GM19193 (cell line): ENCODE results near the gene PRKG1.

Source experiments
- POLR2A ChIP-seq: IDR thresholded peaks from 4 replicates; pipeline ENCODE4 v1.6.1; 2011; ENCODE audit not compliant: insufficient read depth, insufficient read length; ENCODE audit errors: extremely low read depth

PRKG1 gene

DNA sequence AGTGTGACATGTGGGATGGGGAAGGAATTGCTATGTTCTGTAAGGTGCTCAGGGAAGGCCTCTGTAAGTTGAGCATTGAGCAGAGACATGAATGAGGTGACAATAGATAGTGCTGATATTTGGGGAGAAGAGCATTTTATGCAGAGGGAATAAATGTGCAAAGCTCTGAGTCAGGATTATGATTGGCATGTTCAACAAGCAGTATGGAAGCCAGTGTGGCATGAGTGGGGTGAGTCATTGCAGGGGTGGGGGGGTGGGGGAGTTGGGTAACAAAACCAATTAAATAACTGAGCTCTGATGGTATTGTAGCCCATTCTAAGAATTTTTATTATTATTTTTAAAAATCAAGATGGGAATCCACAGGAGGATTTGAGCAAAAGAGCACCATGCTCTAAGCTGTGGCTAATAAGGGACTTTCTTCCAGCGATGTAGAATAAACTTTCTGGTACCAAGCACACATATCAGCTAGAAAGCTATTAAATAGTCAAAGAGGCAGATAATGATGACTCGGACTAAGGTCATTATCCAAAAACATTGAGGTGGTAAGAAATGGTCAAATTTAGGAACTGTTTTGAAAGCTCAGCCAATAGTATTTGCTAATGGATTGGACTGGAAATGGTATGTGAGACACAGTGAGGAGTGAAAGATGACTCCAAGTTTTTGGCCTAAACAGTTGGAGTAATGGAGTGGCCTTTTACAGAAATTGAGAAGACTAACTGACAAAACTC is 96.4 kb downstream of the PRKG1 start:
- TF ChIP-seq POLR2A = no peak

- no peak for TF ChIP-seq POLR2A
Measured at GRCh38 chr10:51171946-51172345, 97.7 kb downstream of the PRKG1 start.

DNA sequence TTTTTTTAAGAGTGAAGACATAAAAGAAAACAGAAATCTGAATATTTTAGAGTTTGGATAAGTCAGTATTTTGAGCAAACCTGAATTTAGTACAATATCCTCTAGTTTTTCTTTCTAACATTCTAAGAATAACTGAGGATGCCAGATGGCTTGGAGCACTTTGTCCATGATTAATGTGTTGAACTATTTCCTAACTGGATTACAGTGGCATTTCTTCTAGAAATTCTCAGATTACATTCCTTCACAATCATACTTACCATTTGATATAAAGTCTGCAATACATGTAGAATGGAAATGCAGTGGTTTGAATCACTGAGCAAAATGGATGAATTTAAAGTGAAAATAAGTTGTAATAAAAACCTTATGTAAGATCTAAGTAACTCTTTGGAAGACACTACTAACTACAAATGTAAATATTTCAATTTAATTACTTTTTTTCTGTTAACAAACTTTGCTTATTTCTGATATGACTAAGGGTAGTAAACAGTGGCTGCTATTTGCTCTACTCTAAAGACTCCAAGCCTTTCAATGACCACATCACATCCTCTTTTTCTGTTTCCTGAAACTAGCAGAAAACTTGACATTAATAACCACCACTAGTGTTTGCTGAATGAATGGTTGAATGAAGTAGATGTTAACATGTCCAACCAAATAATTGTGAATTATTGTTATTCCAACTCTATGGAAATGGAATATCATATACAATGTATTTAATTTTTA is 102.8 kb downstream of the PRKG1 start:
- no peak for TF ChIP-seq POLR2A

GRCh38 chr10:51178634-51179033 is 104.3 kb downstream of the PRKG1 start:
- TF ChIP-seq POLR2A = no peak

DNA sequence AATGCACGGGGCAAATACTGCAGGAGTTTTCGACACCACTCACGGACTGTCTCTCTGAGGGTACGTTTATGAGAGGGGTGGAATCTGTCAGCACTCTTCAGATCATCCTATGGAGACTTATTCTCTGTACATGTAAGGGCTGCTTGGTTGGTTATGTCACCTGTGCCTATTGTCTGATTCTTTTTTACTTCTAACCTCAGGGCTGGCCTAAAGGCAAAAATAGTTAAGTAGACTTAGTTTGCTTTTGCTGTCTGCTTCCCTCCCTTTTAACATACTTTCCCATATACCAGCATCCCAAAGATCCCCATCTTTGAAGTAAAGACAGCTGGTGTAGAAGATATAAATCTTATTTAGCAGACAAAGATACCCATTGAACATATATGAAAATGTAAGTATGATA is 105.9 kb downstream of the PRKG1 start:
- no peak for TF ChIP-seq POLR2A

DNA sequence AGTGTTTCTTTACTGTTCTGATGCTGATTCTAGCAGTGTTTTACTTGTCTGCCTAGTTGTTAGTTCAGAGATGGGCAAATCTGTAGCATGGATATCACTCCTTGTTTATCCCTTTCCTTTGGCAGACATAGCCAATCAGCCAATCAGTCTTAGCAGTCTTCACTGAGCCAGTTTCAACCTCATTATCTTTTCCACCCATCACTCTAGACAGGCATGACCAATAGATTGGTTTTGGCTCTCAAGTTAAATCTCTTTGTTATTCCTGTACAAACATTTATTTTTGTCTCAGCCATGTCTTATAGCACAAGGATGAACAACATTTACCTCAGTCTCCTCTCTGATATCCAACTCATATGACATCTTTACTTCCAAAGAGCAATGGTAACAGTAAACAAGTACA is 109.5 kb downstream of the PRKG1 start:
- TF ChIP-seq POLR2A = no peak

DNA sequence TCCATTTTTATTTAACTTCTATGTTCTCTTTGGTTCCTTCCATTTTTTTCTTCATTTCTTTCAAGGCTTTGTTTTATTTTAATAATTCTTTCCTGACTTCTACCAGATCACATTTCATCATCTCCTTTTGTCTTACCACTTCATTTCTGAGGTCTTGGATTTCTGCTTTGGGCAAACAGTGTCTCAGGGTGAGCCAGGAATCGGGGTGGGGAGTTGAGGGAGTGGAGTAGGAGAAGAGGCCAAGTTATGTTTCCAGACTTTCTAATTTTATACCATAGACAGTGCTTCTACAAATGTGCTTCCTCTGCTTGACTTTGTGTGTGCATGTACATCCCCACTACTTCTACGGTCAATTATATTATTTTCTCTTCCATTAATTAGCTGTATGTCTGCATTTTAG is 112.1 kb downstream of the PRKG1 start:
- TF ChIP-seq POLR2A = no peak

DNA sequence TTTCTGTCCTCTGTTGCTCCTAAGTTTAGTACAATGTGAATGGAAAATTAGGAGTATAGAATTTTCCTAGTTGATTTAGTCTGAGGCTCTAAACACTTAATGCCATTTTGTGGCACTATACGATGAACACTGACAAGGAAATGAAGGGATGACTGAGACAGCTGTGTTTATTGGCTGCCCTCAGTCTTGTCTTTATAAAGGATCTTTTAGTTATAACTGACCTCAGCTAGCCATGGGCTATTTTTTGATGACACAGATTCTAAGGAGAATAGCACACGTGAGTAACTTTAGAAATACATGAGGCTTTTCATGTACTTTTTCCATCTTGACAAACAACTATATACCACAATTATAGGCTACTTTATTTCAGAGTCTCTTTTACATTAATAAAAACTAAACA is 113.7 kb downstream of the PRKG1 start:
- TF ChIP-seq POLR2A = no peak

DNA sequence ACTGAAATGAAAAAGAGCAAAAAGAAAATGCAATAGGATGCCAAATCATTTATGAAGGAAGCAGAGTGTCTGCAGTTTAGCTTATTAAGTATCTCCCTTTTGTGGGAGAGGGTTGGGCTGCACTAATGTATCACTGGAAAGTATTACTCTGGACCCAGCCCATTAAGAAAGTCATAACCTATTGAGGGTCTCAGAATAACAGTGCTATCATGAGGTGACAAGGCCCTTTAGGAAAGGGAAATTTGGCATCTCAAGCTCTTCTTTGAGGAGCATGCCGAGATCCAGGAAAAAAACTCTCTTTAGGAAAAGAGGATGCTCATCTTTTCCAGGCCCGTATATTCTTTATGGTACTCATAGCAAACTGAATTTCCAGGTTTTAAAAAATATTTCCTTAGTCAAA is 114.6 kb downstream of the PRKG1 start:
- TF ChIP-seq POLR2A = no peak

DNA sequence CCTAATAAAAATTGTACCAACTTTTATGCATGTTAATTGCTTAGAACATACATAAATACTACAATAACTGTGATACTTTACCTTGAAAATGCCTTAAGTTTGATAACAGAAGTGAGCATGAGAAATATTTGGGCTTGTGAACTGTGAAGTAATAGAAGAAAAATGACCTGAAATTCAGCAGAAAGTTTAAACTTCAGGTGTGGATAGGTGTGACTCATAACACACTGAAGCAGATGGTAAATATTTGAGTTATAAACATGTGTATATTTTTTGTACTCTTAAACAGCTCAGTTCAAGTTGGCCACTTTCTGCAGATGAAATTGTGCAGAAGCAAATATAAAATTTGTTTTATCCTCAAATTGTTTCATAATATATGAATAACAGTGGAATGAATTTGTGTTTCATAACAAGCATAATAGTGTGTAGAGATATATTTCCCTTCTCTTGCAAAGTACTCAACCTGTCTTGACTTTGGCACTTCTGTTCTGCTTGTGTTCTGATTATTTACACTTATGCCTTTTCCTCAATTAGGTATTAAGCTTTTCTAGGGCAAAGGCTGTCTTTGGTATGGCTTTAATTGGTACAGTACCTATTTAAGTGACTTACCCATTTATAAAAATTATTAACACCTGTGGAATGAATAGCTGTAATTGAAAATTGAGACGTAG is 122.4 kb downstream of the PRKG1 start:
- TF ChIP-seq POLR2A = no peak

DNA sequence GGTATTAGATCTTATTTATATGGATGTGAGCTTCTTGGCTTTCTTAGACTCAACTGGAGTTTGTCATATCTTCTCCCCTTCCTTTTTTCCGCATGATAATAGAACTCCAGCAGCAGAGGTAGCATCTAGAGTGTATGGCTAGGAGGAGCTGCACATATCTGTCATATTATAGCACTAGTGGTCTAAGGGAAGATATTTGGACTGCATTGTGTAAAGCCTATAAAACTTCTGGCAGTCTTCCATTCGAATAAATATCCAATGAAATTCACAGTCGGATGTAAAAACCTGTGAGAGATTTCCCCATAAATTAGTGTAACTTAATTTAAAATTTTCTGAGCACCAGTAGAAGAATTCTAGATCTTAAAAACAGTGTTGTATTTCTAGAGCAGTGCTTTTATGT is 123.9 kb downstream of the PRKG1 start:
- TF ChIP-seq POLR2A = no peak

DNA sequence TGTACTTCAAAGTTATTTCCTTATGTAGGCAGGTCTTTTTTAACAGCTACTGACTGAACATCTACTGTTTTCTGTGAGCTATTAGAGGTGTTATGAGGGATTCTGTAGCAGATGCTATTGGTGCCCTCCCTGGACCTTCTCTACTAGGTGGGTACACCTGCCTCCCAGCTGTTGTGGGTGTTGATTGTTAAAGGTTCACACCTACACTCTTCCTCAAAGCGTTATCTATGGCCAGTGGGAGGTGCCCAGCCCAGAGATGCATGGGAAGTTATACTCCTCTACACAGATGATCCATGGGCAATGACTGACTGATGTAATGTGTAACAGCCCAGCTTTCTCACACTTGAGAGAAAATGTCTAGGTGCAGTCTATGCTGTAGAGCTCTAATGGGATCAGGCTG is 127.7 kb downstream of the PRKG1 start:
- TF ChIP-seq POLR2A = no peak

- no peak for TF ChIP-seq POLR2A
Measured at GRCh38 chr10:51203359-51203758, 129.1 kb downstream of the PRKG1 start.

DNA sequence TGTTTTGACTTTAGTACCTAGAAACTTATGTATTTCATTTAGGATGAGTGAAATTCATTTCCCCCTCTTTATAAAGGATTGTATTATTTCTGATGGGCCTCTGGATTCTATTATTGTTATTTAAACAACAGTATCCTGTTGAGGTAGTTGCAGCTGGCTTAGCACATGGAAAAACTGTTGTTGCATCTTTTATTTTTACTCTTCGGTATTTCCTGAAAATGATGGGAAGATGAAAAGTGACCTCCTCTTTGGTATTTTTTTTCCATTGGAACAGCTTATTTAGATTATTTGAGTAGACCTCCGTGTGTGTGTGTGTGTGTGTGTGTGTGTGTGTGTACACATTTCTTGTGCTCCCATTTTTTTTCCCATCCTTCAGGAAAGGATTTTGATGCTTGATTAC is 129.8 kb downstream of the PRKG1 start:
- no peak for TF ChIP-seq POLR2A

DNA sequence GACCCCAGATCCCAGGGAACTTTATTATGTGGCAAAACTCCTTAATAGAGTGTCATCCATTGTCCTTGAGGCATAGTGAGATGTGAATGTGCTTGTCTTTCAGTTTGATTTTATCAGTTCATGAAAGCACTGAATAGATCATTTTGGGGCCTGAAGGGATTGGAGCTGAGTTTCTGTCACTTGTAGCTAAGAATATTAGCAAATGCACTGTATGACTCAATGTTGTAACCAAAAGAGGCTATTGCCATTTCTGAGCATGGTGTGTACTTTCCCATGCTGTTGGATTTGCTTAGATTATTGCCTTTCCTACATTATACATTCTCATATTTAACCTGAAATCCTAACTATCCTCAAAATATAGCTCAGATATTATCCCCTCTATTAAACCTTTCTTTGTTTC is 130.4 kb downstream of the PRKG1 start:
- TF ChIP-seq POLR2A = no peak

- TF ChIP-seq POLR2A = no peak
Measured at GRCh38 chr10:51206500-51206899, 132.2 kb downstream of the PRKG1 start.
